GM20431 (cell line): ENCODE measurements around the gene GAS2L1.

ENCODE experiments used
- in situ Hi-C: fragments of 300-500 bp; cut with MseI, MboI; formaldehyde crosslinking; loops from one replicate; pipeline ENCODE4 v1.15.0; 2020; ENCODE audit warnings: low sequenced_read_pairs; ENCODE audit not compliant: unreplicated experiment

The GAS2L1 gene

GRCh38 chr22:29308148-29308790, 1.8 kb downstream of the GAS2L1 start:
- in situ Hi-C loops = no loop called here

GRCh38 chr22:29308791-29309262, 2.4 kb downstream of the GAS2L1 start:
- in situ Hi-C loops = no loop called here

GRCh38 chr22:29309332-29310064, 3.0 kb downstream of the GAS2L1 start:
- in situ Hi-C loops = no loop called here

DNA sequence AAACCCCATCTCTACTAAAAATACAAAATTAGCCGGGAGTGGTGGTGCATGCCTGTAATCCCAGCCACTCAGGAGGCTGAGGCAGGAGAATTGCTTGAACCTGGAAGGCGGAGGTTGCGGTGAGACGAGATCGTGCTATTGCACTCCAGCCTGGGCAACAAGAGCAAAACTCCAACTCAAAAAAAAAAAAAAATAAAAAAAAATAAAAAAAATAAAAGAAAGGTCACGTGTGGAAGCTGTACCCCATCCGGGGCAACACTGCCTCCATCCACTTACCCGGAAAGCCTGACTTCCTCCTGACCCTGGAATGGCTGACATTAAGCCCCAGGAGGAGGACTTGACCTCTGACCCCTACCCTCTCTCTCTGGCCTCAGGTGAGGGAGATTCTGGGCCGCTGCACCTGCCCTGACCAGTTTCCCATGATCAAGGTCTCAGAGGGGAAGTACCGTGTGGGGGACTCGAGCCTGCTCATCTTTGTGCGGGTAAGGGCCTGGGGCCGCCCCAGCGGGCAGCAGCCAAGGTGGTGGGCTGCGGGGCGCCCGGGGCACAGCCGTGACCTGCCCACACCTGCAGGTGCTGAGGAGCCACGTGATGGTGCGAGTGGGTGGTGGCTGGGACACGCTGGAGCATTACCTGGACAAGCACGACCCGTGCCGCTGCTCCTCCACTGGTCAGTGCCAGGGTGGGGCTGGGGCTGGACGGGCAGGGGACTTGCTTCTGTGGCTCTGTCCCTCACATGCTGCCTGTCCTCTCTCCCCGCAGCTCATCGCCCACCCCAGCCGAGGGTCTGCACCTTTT, 3.8 kb downstream of the GAS2L1 start:
- in situ Hi-C loops = no loop called here

DNA sequence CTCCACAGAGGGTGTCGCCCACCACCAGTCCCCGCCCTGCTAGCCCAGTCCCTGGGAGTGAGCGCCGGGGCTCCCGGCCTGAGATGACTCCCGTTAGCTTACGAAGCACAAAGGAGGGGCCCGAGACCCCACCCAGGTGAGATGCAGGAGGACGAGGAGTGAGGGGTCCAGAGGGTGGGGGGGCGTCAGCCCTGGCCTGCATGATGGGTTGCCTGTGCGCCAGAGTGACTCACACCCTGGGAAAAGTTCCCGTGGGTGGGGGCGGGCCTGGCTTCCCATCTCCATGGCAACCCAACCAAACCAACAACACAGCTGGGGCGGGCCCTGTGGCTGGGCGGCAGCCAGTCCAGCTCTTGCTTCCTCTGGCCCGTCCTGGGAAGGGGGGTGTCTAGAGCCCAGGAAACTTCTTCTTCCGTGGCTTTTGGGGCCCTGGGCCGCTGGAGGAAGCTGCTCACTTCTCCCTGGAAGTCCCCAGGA, 4.5 kb downstream of the GAS2L1 start:
- in situ Hi-C loops = no loop called here

GRCh38 chr22:29311464-29312217, 5.2 kb downstream of the GAS2L1 start:
- in situ Hi-C loops = no loop called here

GRCh38 chr22:29312218-29313125, 6.0 kb downstream of the GAS2L1 start:
- in situ Hi-C loops = no loop called here

GRCh38 chr22:29313126-29313575, 6.7 kb downstream of the GAS2L1 start:
- in situ Hi-C loops = no loop called here

GRCh38 chr22:29313576-29314466, 7.4 kb downstream of the GAS2L1 start:
- in situ Hi-C loops = no loop called here

DNA sequence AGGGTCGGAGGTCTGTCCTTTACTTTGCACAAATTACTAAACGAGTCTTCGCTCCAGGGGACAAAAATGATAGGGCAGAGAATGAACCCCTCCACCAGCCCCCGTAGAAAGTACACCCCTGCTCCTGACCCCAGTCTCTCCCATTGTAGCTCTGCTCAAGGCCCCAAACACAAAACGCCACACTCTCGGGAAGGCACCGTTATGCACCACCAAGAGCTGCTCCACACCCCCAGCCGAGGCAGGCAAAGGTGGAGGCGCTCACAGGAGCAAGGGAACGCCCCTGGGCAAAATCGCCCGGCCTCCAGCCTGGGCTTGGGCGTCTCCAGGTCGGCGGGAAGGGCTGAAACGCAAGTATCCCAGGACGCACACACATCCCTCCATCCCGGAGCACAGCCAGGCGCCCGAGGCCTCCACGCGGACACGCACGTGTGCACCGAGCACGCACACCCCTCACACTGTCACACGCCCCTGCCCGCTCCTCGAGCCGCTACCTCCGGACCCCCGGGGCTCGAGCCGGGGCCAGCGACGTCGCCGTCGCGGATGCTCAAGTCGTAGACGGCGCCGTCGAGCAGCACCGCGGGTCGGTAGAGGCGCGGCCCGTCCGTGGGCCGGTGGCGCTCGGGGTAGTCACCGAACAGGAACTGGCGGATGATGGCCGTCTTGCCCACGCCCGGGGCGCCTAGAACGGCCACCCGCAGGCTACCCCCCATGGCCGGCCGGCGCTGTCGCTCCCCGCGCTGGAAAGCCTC, 8.3 kb downstream of the GAS2L1 start:
- in situ Hi-C loops = no loop called here

- in situ Hi-C loops = no loop called here
Measured at GRCh38 chr22:29315286-29316140, 9.1 kb downstream of the GAS2L1 start, which contains the start of gene RASL10A. RASL10A (minus strand) TSS chr22:29315697; CDS start chr22:29315246, 451 bp downstream.

GRCh38 chr22:29316141-29316828, 9.8 kb downstream of the GAS2L1 start:
- in situ Hi-C loops = no loop called here

GRCh38 chr22:29317827-29318454, 11.5 kb downstream of the GAS2L1 start:
- in situ Hi-C loops = no loop called here

DNA sequence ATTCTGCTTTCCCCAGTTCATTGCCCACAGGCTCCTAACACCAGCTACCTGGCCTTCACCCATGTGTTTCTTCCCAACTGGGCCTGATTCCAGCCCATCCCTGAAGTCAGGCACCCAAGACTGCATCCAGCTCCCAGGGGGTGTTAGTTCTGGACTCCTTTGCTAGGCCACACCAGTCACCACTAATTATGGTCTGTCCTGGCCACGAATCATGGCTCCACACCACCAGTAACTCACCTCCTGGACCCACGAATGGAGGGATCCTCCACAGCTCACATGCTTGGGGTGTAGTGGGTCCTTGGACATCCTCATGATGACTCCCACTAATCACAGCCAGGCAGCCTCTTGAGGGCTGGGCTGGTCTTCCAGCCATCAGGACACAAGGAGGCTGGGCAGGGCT, 12.6 kb downstream of the GAS2L1 start:
- in situ Hi-C loops = no loop called here

DNA sequence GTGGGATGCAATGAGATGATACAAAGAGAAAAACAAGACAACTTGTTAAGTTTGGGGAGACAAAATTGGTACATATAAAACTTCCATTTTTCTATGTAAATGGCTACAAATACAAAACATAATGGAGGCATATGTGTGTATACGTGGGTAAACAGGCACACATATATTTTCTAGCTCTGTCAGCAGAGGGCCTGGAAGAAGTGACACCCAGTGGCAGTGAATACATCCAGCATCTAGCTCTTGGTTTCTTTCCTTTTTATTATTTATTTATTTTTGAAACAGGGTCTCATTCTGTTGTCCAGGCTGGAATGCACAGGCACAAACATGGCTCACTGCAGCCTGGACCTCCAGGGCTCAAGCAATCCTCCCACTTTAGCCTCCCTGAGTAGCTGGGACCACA, 14.1 kb downstream of the GAS2L1 start:
- in situ Hi-C loops = no loop called here
